B cell (primary cell): ENCODE results near the gene TOP3B. TPM values are rescaled to one million over a fixed set of nuclear protein-coding genes. Genes with fewer than 3 reads are reported as not detected.

ENCODE experiments used
- ATAC-seq: fragments of 200-7000 bp; cut with Tn5 transposase; one replicate; pipeline ENCODE4 v1.10.0; 2021; ENCODE audit warnings: low read depth, mild to moderate bottlenecking, moderate number of reproducible peaks, moderate library complexity
- CTCF ChIA-PET: fragments of 350-600 bp; sonication (Branson Sonifier 250); formaldehyde crosslinking; loops from one replicate; lab custom pipeline; 2021; ENCODE audit warnings: antibody characterized with exemption, inconsistent platforms; lab: Charles Lee
- POLR2A ChIA-PET: fragments of 350-600 bp; sonication (Branson Sonifier 250); formaldehyde crosslinking; loops from one replicate; lab custom pipeline; 2021; ENCODE audit warnings: antibody characterized with exemption; lab: Charles Lee
- DNase-seq: peaks from one replicate; pipeline ENCODE4 v3.0.0; 2013
- H2AFZ ChIP-seq: 2 replicates; pipeline ENCODE4 v1.6.1; 2012; ENCODE audit warnings: mild to moderate bottlenecking, low read depth, low read length; ENCODE audit not compliant: insufficient read depth, poor library complexity, severe bottlenecking
- H3K27ac ChIP-seq, 2 donors: 1 replicate in 1 of 2; 2 replicates in 1 of 2; pipeline ENCODE4 v1.5.1; 2012 to 2013; ENCODE audit warnings: low read length in 2 of 2, mild to moderate bottlenecking in 2 of 2, moderate library complexity in 1 of 2
- H3K27me3 ChIP-seq, 4 experiments: fragments of 200-600 bp in 1 of 4; sonication (generic) in 1 of 4; replicated peaks in 1 of 4; 1 replicate in 2 of 4; 2 replicates in 2 of 4; pipeline versions ENCODE4 v1.6.1 to v1.7.0; 2013 to 2016; ENCODE audit warnings: low read length in 3 of 4, mild to moderate bottlenecking in 2 of 4, mixed read lengths in 1 of 4, moderate library complexity in 1 of 4; ENCODE audit not compliant: insufficient read depth in 4 of 4, control insufficient read depth in 3 of 4; ENCODE audit errors: control extremely low read depth in 1 of 4
- H3K36me3 ChIP-seq, 2 experiments: replicated peaks in 1 of 2; 1 replicate in 1 of 2; 2 replicates in 1 of 2; pipeline versions ENCODE4 v1.6.1 to v1.7.1; 2013; ENCODE audit warnings: low read length in 1 of 2; ENCODE audit not compliant: insufficient read depth in 2 of 2, control insufficient read depth in 1 of 2; ENCODE audit errors: control extremely low read depth in 1 of 2, extremely low read depth in 1 of 2
- H3K4me1 ChIP-seq, 2 donors: fragments of 200-600 bp in 1 of 2; sonication (generic) in 1 of 2; 1 replicate in 1 of 2; 2 replicates in 1 of 2; pipeline versions ENCODE4 v1.5.1 to v1.6.1; 2013 to 2017; ENCODE audit warnings: low read length in 2 of 2; ENCODE audit not compliant: control insufficient read depth in 2 of 2, insufficient read depth in 2 of 2
- H3K4me2 ChIP-seq: replicated peaks from 2 replicates; pipeline ENCODE3; 2012; ENCODE audit warnings: mild to moderate bottlenecking, low read depth, low read length; ENCODE audit not compliant: poor library complexity, severe bottlenecking
- H3K4me3 ChIP-seq, 5 experiments: fragments of 200-600 bp in 1 of 5; sonication (generic) in 1 of 5; 1 replicate in 3 of 5; 2 replicates in 2 of 5; pipeline versions ENCODE4 v1.5.1 to v1.7.0; 2011 to 2016; ENCODE audit warnings: low read length in 4 of 5, mild to moderate bottlenecking in 4 of 5, low read depth in 2 of 5, control low read depth in 1 of 5, moderate library complexity in 1 of 5; ENCODE audit not compliant: insufficient read depth in 1 of 5; ENCODE audit errors: control extremely low read depth in 1 of 5, extremely low read depth in 1 of 5
- H3K79me2 ChIP-seq: fragments of 200-600 bp; sonication (generic); one replicate; pipeline ENCODE4 v1.6.0; 2016; ENCODE audit warnings: low read length; ENCODE audit not compliant: control insufficient read depth, insufficient read depth
- H3K9ac ChIP-seq: fragments of 200-600 bp; sonication (generic); 2 replicates; pipeline ENCODE4 v1.6.1; 2017; ENCODE audit warnings: mild to moderate bottlenecking, low read length, moderate library complexity
- H3K9me3 ChIP-seq, 3 donors: one replicate each; pipeline versions ENCODE4 v1.6.1 to v1.7.1; 2013; ENCODE audit warnings: low read length in 2 of 3; ENCODE audit not compliant: control insufficient read depth in 2 of 3, insufficient read depth in 1 of 3; ENCODE audit errors: control extremely low read depth in 1 of 3
- H4K20me1 ChIP-seq: 2 replicates; pipeline ENCODE4 v1.6.0; 2012; ENCODE audit warnings: mild to moderate bottlenecking, low read length; ENCODE audit not compliant: insufficient read depth, control insufficient read depth, poor library complexity, severe bottlenecking
- H3K27ac Mint-ChIP-seq: one replicate; pipeline ENCODE4 v1.8.0; 2021; ENCODE audit warnings: mixed read lengths
- H3K27me3 Mint-ChIP-seq: one replicate; pipeline ENCODE4 v1.8.0; 2021; ENCODE audit warnings: mixed read lengths
- H3K4me1 Mint-ChIP-seq: one replicate; pipeline ENCODE4 v1.8.0; 2021; ENCODE audit warnings: mixed read lengths
- H3K4me3 Mint-ChIP-seq: one replicate; pipeline ENCODE4 v1.8.0; 2021; ENCODE audit warnings: mixed read lengths
- H3K9me3 Mint-ChIP-seq: one replicate; pipeline ENCODE4 v1.8.0; 2022; ENCODE audit warnings: mixed read lengths; ENCODE audit not compliant: insufficient read depth
- CTCF ChIP-seq: fragments of 200-600 bp; IDR thresholded peaks from one replicate; pipeline ENCODE4 v1.8.0; 2022; ENCODE audit warnings: antibody characterized with exemption, mild to moderate bottlenecking
- EZH2 ChIP-seq: IDR thresholded peaks from 2 replicates; pipeline ENCODE4 v1.6.1; 2012; ENCODE audit warnings: borderline replicate concordance, low read depth, mild to moderate bottlenecking, moderate library complexity, low read length; ENCODE audit not compliant: insufficient read depth, poor library complexity, severe bottlenecking
- WGBS: methylation state at CpG from one replicate; pipeline ENCODE4 v1.1.5; 2013; ENCODE audit warnings: missing lambda C conversion rate; ENCODE audit not compliant: insufficient coverage; 5-methylcytosine and 5-hydroxymethylcytosine counted together
- intact Hi-C: fragments of 100-400 bp; cut with micrococcal nuclease; formaldehyde crosslinking; loops from one replicate; pipeline ENCODE4 v1.10.0; 2022
- polyA plus RNA-seq: library from polyadenylated mRNA; depleted of rRNA; stranded (reverse); fragments of >200 nt; gene quantifications from 2 replicates; pipeline ENCODE4 v1.2.3, GENCODE V29; 2012
- total RNA-seq, 2 donors: library from RNA; stranded (reverse); fragments of 120-200 nt in 1 of 2; gene quantifications; 1 replicate in 1 of 2; 2 replicates in 1 of 2; pipeline versions ENCODE4 v1.2.3 to v1.2.4, GENCODE V29; 2013 to 2022

The TOP3B gene
- total and polyA plus RNA-seq, 2 donors (not counting 1 experiment from before 2014, with no cell fraction given), result 77.1 to 105 TPM

GRCh38 chr22:21942407-21943343 is 39.9 kb downstream of the TOP3B start:
- Mint-ChIP-seq H3K27me3 (no peaks in the 10 kb centered on the region), H3K9me3 (no peaks in the 10 kb centered on the region), H3K4me1 (peaks cover 33% of the 10 kb centered on the region), H3K4me3 (no peak overlapping the region), H3K27ac (peak overlapping the region; percentile 50)
- H3K4me3 ChIP-seq, result no peak overlapping the region
- H3K4me2 ChIP-seq, result no peak overlapping the region
- peak overlapping the region; percentile 32 for H2AFZ ChIP-seq
- no peak overlapping the region for H3K9ac ChIP-seq
- H3K27ac ChIP-seq, result peak overlapping the region in 1 of 2 donors; percentile 10
- no peak for ATAC-seq
- H3K9me3 ChIP-seq, result no peaks in the 10 kb centered on the region
- H3K27me3 ChIP-seq, result no peaks in the 10 kb centered on the region
- no peak for DNase-seq
- H3K79me2 ChIP-seq, result peaks cover 9% of the 10 kb centered on the region
- ChIA-PET POLR2A (interaction anchor here (0.7 kb wide), 1 partner anchor 37 kb away, joined by 6 read pairs; no protein-coding TSS in a partner anchor), CTCF (interaction anchor here (0.7 to 1.0 kb wide), 3 partner anchors 10 to 171 kb away, joined by 3 read pairs; partner anchors contain the start of gene PPM1F)
- TF ChIP-seq EZH2 (no peak), CTCF (no peak)
- 21% methylated on average over 16 of the region's 19 CpGs for WGBS
- H3K4me1 ChIP-seq, result peaks cover 18 to 27% of the 10 kb centered on the region in 2 donors
- H4K20me1 ChIP-seq, result no peaks in the 10 kb centered on the region
- intact Hi-C loops, result no loop called here
- peaks cover 0 to 17% of the 10 kb centered on the region in 2 experiments for H3K36me3 ChIP-seq

- intact Hi-C loops, result no loop called here
Observed at GRCh38 chr22:21941921-21942320, 40.7 kb downstream of the TOP3B start.

More at GRCh38 chr22:21941921-21942320, 40.7 kb downstream of the TOP3B start:
- ChIA-PET POLR2A (interaction anchor here (0.7 kb wide), 1 partner anchor 38 kb away, joined by 6 read pairs; no protein-coding TSS in a partner anchor), CTCF (interaction anchor here (0.7 to 1.0 kb wide), 2 partner anchors 33 to 170 kb away, joined by 3 read pairs; no protein-coding TSS in a partner anchor)
- Histone ChIP-seq H3K9me3 (no peaks in the 10 kb centered on the region), H4K20me1 (no peaks in the 10 kb centered on the region), H3K27ac (no peak overlapping the region), H3K27me3 (no peaks in the 10 kb centered on the region), H3K36me3 (peaks cover 0 to 17% of the 10 kb centered on the region in 2 experiments), H3K4me1 (peaks cover 25 to 35% of the 10 kb centered on the region in 2 donors), H2AFZ (no peak overlapping the region), H3K4me2 (no peak overlapping the region), H3K9ac (no peak overlapping the region), H3K79me2 (peaks cover 3% of the 10 kb centered on the region), H3K4me3 (no peak overlapping the region)
- Mint-ChIP-seq H3K4me1 (peaks cover 37% of the 10 kb centered on the region), H3K9me3 (no peaks in the 10 kb centered on the region), H3K27ac (no peak overlapping the region), H3K4me3 (no peak overlapping the region), H3K27me3 (no peaks in the 10 kb centered on the region)
- no peak for DNase-seq
- 100% methylated on average over 4 of the region's 8 CpGs for WGBS
- TF ChIP-seq EZH2, result no peak
- no peak for TF ChIP-seq CTCF
- ATAC-seq, result no peak
